ENCODE results near the gene ST3GAL6. TPM values are rescaled to one million over a fixed set of nuclear protein-coding genes. Genes with fewer than 3 reads are reported as not detected.

ST3GAL6 gene
- total RNA-seq, 4 donors from 2014 or later: 3.9 to 5.3 (median 4.4) TPM

GRCh38 chr3:98791341-98792325 is 28.5 kb downstream of the ST3GAL6 start:
- intact Hi-C loops (cut with DNase I): no loop called here

GRCh38 chr3:98793971-98794370 is 30.8 kb downstream of the ST3GAL6 start:
- H3K27me3 ChIP-seq: no peaks in the 10 kb centered on the region
- H3K4me1 ChIP-seq: peaks cover 0 to 5% (median 0%) of the 10 kb centered on the region in 3 donors
- TF ChIP-seq POLR2A (IDR thresholded peaks at IDR 0.05): no peak
- no peak for TF ChIP-seq CTCF (IDR thresholded peaks at IDR 0.05)
- no peak overlapping the region for H3K4me3 ChIP-seq
- H3K27ac ChIP-seq: no peak overlapping the region
- 64 to 70% methylated on average over 3 of the region's 3 CpGs for WGBS, 2 donors
- intact Hi-C loops (cut with DNase I): no loop called here
- peaks cover 0 to 13% (median 0%) of the 10 kb centered on the region in 3 donors for H3K36me3 ChIP-seq
- DNase-seq: no peak
- H3K9me3 ChIP-seq: no peaks in the 10 kb centered on the region

More at GRCh38 chr3:98791341-98792325, 28.5 kb downstream of the ST3GAL6 start:
- Histone ChIP-seq H3K27me3 (no peaks in the 10 kb centered on the region), H3K4me3 (no peak overlapping the region), H3K27ac (no peak overlapping the region), H3K4me1 (no peaks in the 10 kb centered on the region), H3K36me3 (peaks cover 0 to 13% (median 0%) of the 10 kb centered on the region in 3 donors), H3K9me3 (no peaks in the 10 kb centered on the region)
- WGBS, 2 donors: 69 to 70% methylated on average over 7 of the region's 7 CpGs
- TF ChIP-seq POLR2A (IDR thresholded peaks at IDR 0.05): no peak
- no peak for TF ChIP-seq CTCF (IDR thresholded peaks at IDR 0.05)
- no peak for DNase-seq

- peaks cover 0 to 5% (median 0%) of the 10 kb centered on the region in 3 donors for H3K4me1 ChIP-seq
- H3K27ac ChIP-seq: no peak overlapping the region
- no peaks in the 10 kb centered on the region for H3K27me3 ChIP-seq
- H3K4me3 ChIP-seq: no peak overlapping the region
- H3K9me3 ChIP-seq: no peaks in the 10 kb centered on the region
- intact Hi-C loops (cut with DNase I): no loop called here
- DNase-seq: no peak
- TF ChIP-seq CTCF (IDR thresholded peaks at IDR 0.05) (no peak), POLR2A (IDR thresholded peaks at IDR 0.05) (no peak)
- 68 to 71% methylated on average over 5 of the region's 5 CpGs for WGBS, 2 donors
- H3K36me3 ChIP-seq: peaks cover 0 to 28% (median 0%) of the 10 kb centered on the region in 3 donors
Observed at GRCh38 chr3:98796334-98796733, 33.2 kb downstream of the ST3GAL6 start.

DNA sequence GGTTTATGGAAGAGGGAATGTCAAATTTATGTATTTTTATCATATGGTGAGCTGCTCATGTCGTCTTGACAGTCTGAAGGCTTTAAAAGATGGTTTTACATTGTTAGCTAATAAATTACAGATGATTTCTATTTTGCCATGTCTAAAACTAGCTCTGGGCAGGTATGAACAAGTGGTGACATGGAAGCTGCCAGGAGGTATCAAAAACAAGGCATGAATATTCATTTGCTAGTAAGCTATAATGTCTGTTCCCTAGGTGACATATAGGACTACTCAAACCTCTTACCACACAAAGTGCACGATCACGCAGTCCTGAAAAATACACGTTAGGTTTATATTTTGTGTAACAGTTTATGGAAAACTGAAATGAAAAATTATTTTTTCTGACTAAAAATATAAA is 34.8 kb downstream of the ST3GAL6 start:
- WGBS, 2 donors: 50 to 67% methylated on average over 4 of the region's 4 CpGs
- H3K4me3 ChIP-seq: no peak overlapping the region

More for the DNA sequence above, 34.8 kb downstream of the ST3GAL6 start:
- Histone ChIP-seq H3K27ac (no peak overlapping the region), H3K36me3 (peaks cover 0 to 31% (median 0%) of the 10 kb centered on the region in 3 donors), H3K9me3 (no peaks in the 10 kb centered on the region), H3K4me1 (peaks cover 0 to 5% (median 0%) of the 10 kb centered on the region in 3 donors), H3K27me3 (no peaks in the 10 kb centered on the region)
- DNase-seq: no peak
- TF ChIP-seq CTCF (IDR thresholded peaks at IDR 0.05) (no peak), POLR2A (IDR thresholded peaks at IDR 0.05) (no peak)
- intact Hi-C loops (cut with DNase I): no loop called here
